SK-N-SH treated with all-trans-retinoic acid at 6 μM for 48 hours (cell line): ENCODE measurements around the gene ECE2.
A peak's percentile ranks its signal among the peaks of the same experiment; 100 is the strongest.

ENCODE experiments used
- ATAC-seq: fragments of 200-7000 bp; cut with Tn5 transposase; 3 replicates; pipeline ENCODE4 v1.9.1; 2020; ENCODE audit warnings: mild to moderate bottlenecking, moderate library complexity
- ARNTL ChIP-seq: fragments of 450-650 bp; formaldehyde crosslinking; IDR thresholded peaks from 2 replicates; pipeline ENCODE4 v1.5.0; 2020; ENCODE audit warnings: low read depth, mild to moderate bottlenecking, moderate library complexity, borderline replicate concordance
- BACH2 ChIP-seq: fragments of 250-450 bp; sonication (Bioruptor Pico); IDR thresholded peaks from 2 replicates; pipeline ENCODE4 v1.9.0; 2021; ENCODE audit warnings: mild to moderate bottlenecking, borderline replicate concordance
- CSDC2 ChIP-seq: fragments of 250-450 bp; sonication (Bioruptor Pico); IDR thresholded peaks from 2 replicates; pipeline ENCODE4 v1.5.0; 2020; ENCODE audit warnings: mild to moderate bottlenecking, moderate library complexity
- ISL1 ChIP-seq: fragments of 250-450 bp; sonication (Bioruptor Pico); IDR thresholded peaks from 2 replicates; pipeline ENCODE4 v2.1.2; 2022; ENCODE audit warnings: mild to moderate bottlenecking, moderate library complexity
- PPARA ChIP-seq: fragments of 250-450 bp; sonication (Bioruptor Pico); IDR thresholded peaks from 2 replicates; pipeline ENCODE4 v1.5.0; 2020; ENCODE audit warnings: mild to moderate bottlenecking, borderline replicate concordance
- SNAI2 ChIP-seq: fragments of 250-450 bp; sonication (Bioruptor Pico); IDR thresholded peaks from 2 replicates; pipeline ENCODE4 v1.5.0; 2020; ENCODE audit warnings: mild to moderate bottlenecking, moderate library complexity
- ZC3H10 ChIP-seq: fragments of 250-450 bp; sonication (Bioruptor Pico); IDR thresholded peaks from 2 replicates; pipeline ENCODE4 v1.5.1; 2021; ENCODE audit warnings: mild to moderate bottlenecking, moderate library complexity
- ZFP3 ChIP-seq: fragments of 250-450 bp; sonication (Bioruptor Pico); IDR thresholded peaks from 2 replicates; pipeline ENCODE4 v1.5.0; 2020; ENCODE audit warnings: mild to moderate bottlenecking, moderate library complexity
- ZFP30 ChIP-seq: fragments of 450-650 bp; formaldehyde crosslinking; IDR thresholded peaks from 2 replicates; pipeline ENCODE4 v1.5.0; 2022; ENCODE audit warnings: mild to moderate bottlenecking, moderate library complexity
- ZNF565 ChIP-seq: fragments of 450-650 bp; formaldehyde crosslinking; conservative IDR thresholded peaks from 2 replicates; pipeline ENCODE4 v1.5.0; 2020; ENCODE audit warnings: low read depth, mild to moderate bottlenecking, moderate library complexity
- ZNF8 ChIP-seq: fragments of 450-650 bp; formaldehyde crosslinking; IDR thresholded peaks from 2 replicates; pipeline ENCODE4 v1.5.0; 2020; ENCODE audit warnings: mild to moderate bottlenecking, moderate library complexity
- TF ChIP-seq, protein P1 (sequence below): fragments of 250-450 bp; sonication (Bioruptor Pico); IDR thresholded peaks from 2 replicates; pipeline ENCODE4 v1.5.1; 2020; ENCODE audit warnings: low read depth, mild to moderate bottlenecking, moderate library complexity
- TF ChIP-seq, protein P2 (sequence below): fragments of 250-450 bp; sonication (Bioruptor Pico); IDR thresholded peaks from 2 replicates; pipeline ENCODE4 v1.8.0; 2021; ENCODE audit warnings: low read depth, mild to moderate bottlenecking, moderate library complexity, borderline replicate concordance
- TF ChIP-seq, protein P3 (sequence below): fragments of 250-450 bp; sonication (Bioruptor Pico); IDR thresholded peaks from 2 replicates; pipeline ENCODE4 v1.8.0; 2020; ENCODE audit warnings: mild to moderate bottlenecking, moderate library complexity, borderline replicate concordance

Gene ECE2

DNA sequence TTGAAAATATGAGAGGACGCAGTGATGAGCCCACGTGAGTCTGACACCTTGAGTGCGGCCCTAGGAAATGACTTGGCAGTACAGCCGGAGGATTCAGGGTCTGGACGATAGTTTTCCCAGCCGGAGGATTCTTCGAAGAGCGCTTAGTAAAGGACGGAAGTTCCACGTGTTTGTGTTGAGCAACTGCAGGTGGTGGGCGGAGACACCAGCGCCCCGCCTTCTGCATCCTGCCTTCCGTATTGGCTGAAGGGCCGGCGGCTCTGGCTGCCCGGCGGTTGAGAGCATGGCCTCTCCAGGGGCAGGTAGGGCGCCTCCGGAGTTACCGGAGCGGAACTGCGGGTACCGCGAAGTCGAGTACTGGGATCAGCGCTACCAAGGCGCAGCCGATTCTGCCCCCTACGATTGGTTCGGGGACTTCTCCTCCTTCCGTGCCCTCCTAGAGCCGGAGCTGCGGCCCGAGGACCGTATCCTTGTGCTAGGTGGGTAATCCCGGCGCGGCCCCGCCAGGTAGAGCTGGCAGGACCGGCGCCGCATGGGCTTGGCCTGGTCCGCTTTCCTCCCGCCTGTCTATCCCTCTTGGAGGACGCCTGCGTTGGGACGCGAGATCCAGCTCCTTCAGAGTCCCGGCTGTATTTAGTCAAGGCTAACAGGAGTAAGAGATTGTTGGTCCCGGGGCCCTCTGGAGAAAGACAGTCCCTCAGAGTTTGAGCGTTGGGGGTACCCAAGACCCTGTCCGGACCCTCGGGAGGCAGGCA lies 26.2 kb upstream of the ECE2 start, which contains the start of gene EEF1AKMT4:
TSS of gene EEF1AKMT4 (plus strand) at position 261 of the 755 bp plus-strand sequence. CDS start at position 284, 23 bp downstream.
- TF ChIP-seq PPARA, result no peak
- no peak for TF ChIP-seq ZNF8 (CRISPR knock-in tag)
- no peak for TF ChIP-seq CSDC2
- TF ChIP-seq, protein P1, sequence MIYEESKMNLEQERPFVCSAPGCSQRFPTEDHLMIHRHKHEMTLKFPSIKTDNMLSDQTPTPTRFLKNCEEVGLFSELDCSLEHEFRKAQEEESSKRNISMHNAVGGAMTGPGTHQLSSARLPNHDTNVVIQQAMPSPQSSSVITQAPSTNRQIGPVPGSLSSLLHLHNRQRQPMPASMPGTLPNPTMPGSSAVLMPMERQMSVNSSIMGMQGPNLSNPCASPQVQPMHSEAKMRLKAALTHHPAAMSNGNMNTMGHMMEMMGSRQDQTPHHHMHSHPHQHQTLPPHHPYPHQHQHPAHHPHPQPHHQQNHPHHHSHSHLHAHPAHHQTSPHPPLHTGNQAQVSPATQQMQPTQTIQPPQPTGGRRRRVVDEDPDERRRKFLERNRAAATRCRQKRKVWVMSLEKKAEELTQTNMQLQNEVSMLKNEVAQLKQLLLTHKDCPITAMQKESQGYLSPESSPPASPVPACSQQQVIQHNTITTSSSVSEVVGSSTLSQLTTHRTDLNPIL, result no peak
- no peak for TF ChIP-seq SNAI2 (CRISPR knock-in tag)
- TF ChIP-seq ZC3H10 (CRISPR knock-in tag), result no peak
- TF ChIP-seq, protein P2, sequence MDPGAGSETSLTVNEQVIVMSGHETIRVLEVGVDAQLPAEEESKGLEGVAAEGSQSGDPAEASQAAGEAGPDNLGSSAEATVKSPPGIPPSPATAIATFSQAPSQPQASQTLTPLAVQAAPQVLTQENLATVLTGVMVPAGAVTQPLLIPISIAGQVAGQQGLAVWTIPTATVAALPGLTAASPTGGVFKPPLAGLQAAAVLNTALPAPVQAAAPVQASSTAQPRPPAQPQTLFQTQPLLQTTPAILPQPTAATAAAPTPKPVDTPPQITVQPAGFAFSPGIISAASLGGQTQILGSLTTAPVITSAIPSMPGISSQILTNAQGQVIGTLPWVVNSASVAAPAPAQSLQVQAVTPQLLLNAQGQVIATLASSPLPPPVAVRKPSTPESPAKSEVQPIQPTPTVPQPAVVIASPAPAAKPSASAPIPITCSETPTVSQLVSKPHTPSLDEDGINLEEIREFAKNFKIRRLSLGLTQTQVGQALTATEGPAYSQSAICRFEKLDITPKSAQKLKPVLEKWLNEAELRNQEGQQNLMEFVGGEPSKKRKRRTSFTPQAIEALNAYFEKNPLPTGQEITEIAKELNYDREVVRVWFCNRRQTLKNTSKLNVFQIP (CRISPR knock-in tag), result no peak
- no peak for TF ChIP-seq ZFP3 (CRISPR knock-in tag)
- ATAC-seq, result peak; percentile 96

DNA sequence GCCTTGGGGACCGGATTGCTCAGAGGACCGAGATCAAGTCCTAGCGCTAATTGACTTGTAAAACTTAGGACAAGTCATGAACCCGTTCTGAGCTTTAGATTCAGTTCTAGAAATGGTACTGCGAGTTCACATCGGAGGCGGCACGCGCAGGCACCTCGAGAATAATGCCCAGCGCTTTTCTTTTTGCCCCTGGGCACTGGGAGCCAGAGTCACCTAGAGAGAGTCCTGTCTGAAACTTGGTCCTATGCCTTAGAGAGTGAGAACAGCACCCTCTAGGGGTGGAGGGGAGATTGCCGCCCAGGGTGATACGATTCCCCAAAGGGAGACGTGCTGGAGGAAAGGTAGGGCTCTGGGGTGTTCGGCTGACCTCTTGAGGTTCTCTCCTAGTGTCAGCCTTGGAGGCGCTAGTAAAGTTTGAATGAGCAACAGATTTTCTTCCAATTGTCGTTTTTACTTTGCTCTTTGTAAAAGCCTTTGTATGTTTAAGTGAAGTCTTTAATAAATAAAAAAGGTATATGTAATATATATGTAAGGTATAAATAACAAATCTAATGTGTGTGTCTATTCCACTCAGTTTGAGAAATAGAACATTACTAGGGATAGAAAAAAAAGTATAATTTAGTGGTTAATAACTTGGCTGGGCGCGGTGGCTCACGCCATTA lies 25.5 kb upstream of the ECE2 start:
- ATAC-seq, result peak; percentile 85
- TF ChIP-seq ISL1, result no peak
- TF ChIP-seq, protein P1, result no peak
- TF ChIP-seq, protein P3, sequence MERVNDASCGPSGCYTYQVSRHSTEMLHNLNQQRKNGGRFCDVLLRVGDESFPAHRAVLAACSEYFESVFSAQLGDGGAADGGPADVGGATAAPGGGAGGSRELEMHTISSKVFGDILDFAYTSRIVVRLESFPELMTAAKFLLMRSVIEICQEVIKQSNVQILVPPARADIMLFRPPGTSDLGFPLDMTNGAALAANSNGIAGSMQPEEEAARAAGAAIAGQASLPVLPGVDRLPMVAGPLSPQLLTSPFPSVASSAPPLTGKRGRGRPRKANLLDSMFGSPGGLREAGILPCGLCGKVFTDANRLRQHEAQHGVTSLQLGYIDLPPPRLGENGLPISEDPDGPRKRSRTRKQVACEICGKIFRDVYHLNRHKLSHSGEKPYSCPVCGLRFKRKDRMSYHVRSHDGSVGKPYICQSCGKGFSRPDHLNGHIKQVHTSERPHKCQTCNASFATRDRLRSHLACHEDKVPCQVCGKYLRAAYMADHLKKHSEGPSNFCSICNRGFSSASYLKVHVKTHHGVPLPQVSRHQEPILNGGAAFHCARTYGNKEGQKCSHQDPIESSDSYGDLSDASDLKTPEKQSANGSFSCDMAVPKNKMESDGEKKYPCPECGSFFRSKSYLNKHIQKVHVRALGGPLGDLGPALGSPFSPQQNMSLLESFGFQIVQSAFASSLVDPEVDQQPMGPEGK (CRISPR knock-in tag), result no peak
- TF ChIP-seq BACH2 (CRISPR knock-in tag), result no peak
- TF ChIP-seq ZFP30 (CRISPR knock-in tag), result no peak
- TF ChIP-seq, all 23 proteins: peak for 0

DNA sequence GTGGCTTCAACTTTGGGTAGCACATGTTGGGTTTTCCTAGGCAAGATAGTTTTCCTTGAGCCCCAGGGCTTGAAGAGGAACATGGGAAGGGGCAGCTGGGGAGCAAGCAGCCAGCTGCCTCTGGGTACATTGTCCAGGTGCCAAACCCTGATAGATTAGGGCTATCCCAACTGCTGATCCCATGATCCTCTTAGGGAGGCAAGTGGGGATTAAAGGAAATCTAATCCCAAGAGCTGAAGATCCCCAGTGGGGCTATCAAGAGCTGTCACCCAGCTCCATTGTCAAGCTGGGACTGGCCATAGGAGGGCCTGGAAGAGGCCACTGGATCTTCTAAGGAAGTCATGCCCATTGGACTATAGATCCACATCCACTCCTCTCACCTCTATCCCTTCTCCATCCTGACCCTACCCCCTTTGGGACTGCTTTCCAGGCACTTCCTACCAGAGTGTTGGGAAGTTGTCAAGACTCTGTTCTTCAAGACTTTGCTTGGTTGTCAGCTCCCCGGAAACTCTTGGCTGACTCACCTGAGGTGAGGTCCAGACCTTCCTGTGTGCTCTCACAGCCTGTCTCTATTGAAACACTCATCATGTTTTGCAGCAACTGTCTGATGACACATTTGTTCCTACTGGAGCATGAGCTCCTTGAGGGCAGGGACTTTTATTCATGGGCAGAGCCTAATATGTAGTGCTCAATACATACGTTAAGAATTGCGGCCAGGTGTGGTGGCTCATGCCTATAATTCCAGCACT lies 20.4 kb upstream of the ECE2 start:
- no peak for ATAC-seq
- TF ChIP-seq BACH2 (CRISPR knock-in tag) (no peak), SNAI2 (CRISPR knock-in tag) (no peak), ARNTL (CRISPR knock-in tag) (no peak), ZFP30 (CRISPR knock-in tag) (no peak), ZNF565 (CRISPR knock-in tag) (no peak)
- TF ChIP-seq, protein P1, result no peak
- TF ChIP-seq, protein P2 (CRISPR knock-in tag), result no peak
